ENCODE measurements around the gene DGUOK.

DNA sequence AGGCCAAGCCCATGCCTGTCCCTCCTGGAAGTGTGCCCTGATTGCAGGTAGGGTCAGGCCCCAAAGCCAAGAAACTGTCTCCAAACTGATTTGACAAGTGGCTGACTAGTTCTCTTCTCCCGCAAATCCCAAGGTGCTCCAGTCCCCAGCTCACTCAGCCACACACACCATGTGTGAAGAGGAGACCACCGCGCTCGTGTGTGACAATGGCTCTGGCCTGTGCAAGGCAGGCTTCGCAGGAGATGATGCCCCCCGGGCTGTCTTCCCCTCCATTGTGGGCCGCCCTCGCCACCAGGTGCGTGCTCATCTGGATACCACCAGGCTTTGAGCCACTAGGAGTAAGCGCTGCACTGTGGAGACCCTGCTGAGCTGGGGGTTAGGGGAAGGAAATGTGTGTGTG lies 25.5 kb upstream of the DGUOK start:
- no peak for TF ChIP-seq EZH2 (IDR thresholded peaks at IDR 0.05; ENCODE audit: low read length)
- TF ChIP-seq, protein P1, sequence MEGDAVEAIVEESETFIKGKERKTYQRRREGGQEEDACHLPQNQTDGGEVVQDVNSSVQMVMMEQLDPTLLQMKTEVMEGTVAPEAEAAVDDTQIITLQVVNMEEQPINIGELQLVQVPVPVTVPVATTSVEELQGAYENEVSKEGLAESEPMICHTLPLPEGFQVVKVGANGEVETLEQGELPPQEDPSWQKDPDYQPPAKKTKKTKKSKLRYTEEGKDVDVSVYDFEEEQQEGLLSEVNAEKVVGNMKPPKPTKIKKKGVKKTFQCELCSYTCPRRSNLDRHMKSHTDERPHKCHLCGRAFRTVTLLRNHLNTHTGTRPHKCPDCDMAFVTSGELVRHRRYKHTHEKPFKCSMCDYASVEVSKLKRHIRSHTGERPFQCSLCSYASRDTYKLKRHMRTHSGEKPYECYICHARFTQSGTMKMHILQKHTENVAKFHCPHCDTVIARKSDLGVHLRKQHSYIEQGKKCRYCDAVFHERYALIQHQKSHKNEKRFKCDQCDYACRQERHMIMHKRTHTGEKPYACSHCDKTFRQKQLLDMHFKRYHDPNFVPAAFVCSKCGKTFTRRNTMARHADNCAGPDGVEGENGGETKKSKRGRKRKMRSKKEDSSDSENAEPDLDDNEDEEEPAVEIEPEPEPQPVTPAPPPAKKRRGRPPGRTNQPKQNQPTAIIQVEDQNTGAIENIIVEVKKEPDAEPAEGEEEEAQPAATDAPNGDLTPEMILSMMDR (optimal IDR thresholded peaks at IDR 0.05 in 1 of 3, IDR thresholded peaks at IDR 0.05 in 1 of 3, conservative IDR thresholded peaks at IDR 0.05 in 1 of 3; ENCODE audit: extremely low read depth in 1 of 3, insufficient read depth in 2 of 3, low read length in 3 of 3), result no peak
